ENCODE measurements around the gene FAM227B.

The FAM227B gene

DNA sequence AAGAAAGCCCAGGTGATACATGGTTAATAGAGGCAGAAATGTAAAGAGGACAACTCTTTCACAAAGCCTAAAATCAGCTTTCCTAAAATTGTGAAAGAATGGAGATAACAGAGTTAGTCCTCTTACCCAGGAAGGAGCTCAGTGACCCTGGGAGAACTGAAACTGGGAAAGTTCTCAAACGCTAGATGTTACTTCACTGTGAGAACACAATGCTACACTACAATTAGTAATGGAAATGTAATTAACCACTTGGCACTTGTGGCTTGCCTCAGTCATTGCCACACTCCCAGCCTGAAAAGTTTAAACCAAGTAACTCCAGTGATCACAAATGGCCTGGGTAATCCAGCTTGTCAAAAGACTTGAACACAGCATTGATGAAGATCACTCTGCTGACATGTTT, 300.3 kb downstream of the FAM227B start:
- TF ChIP-seq, protein P1, sequence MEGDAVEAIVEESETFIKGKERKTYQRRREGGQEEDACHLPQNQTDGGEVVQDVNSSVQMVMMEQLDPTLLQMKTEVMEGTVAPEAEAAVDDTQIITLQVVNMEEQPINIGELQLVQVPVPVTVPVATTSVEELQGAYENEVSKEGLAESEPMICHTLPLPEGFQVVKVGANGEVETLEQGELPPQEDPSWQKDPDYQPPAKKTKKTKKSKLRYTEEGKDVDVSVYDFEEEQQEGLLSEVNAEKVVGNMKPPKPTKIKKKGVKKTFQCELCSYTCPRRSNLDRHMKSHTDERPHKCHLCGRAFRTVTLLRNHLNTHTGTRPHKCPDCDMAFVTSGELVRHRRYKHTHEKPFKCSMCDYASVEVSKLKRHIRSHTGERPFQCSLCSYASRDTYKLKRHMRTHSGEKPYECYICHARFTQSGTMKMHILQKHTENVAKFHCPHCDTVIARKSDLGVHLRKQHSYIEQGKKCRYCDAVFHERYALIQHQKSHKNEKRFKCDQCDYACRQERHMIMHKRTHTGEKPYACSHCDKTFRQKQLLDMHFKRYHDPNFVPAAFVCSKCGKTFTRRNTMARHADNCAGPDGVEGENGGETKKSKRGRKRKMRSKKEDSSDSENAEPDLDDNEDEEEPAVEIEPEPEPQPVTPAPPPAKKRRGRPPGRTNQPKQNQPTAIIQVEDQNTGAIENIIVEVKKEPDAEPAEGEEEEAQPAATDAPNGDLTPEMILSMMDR (conservative IDR thresholded peaks at IDR 0.05) = no peak
- no peak overlapping the region for H3K27ac ChIP-seq

DNA sequence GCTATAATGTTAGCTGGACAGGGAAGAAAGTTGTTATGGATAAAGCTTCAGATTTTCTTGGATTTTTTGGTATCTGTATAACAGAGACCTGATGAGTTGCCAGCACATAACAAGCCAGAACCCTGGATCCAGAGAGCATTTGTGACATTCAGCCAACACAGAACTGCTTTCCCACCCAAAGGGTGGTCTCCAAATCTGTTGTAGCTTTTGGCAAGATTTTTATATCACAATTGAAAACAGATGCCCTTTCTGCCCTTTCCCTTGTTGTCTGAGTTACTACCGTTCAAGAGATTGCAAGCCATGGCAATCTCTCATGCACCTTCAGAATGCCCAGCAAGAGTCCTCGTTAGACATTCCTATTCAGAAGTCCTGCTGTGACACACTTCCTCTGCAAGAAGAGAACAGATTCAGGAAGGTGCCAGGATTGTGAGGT, 305.2 kb downstream of the FAM227B start:
- TF ChIP-seq, protein P1 (conservative IDR thresholded peaks at IDR 0.05) = no peak
- H3K27ac ChIP-seq = no peak overlapping the region

DNA sequence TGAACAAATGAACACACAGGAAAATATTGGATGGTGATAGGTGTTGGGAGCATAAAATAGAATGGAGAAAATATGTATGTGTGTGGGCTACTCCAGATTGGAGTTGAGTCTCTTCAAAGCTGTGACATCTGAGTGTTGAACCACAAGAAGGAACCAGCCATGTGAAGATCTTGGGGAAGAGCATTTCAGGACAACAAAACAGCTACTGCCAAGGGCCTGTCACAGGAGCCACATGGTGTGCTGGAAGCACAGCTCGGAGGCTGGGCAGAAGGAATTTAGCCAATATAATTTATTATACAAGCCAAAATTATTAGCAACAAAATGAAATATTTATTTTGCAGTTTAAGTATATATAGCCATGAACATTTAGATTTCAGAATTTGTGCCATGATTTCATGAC, 305.9 kb downstream of the FAM227B start:
- H3K27ac ChIP-seq = no peak overlapping the region
- TF ChIP-seq, protein P1 (conservative IDR thresholded peaks at IDR 0.05) = no peak

DNA sequence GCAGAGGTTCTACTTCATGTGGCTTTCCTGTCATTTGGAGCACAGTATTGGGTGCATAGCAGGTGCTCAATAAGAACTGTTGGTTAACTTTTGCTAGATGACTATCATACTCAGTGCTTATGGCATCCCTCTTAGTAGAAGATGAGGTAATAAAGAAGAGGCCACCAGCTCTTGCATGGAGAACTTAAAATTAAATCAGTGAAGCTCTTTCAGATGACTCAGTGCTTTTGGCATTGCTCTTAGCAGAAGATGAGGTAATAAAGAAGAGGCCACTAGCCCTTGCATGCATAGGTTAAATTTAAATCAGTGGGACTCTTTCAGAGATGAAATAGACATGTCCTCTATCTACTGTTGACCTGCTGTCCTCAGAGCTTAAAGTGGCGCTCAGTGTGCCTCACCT, 307.0 kb downstream of the FAM227B start:
- H3K27ac ChIP-seq = no peak overlapping the region
- TF ChIP-seq, protein P1 (conservative IDR thresholded peaks at IDR 0.05) = no peak

DNA sequence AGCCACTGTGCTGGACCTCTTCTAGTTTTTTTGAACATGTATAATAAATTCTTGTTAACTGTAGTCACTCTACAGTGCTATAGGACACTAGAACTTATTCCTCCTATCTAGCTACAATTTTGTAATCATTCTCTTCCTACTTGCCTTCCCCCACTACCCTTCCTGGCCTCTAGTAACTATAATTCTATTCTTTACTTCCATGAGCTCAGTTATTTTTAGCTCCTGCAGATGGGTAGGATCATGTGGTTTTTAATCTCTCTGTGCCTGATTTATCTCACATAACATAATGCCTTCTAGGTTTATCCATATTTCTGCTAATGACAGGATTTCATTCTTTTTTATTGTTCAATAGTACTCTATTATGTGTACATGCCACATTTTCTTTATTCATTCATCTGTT, 310.7 kb downstream of the FAM227B start:
- no peak overlapping the region for H3K27ac ChIP-seq
- TF ChIP-seq, protein P1 (conservative IDR thresholded peaks at IDR 0.05) = no peak

DNA sequence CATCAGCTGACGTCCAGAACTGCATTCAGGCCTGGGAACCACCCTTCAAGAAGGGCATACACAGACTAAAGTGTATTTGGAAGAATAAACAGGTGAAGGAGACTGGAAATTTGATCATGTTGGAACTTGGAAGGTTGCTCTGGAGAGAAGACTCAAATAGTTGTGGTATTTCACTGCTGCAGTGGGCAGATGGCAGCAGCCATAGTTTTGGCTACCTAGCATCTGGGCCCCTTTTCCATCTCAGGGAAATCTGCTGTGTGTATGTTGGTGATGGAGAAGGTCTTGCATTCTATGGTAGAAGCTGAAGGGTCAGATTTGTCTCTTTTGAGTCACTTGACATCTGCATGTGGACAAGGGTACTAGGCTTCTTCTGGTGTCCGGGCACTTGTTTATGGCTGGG, 311.9 kb downstream of the FAM227B start:
- H3K27ac ChIP-seq = no peak overlapping the region
- TF ChIP-seq, protein P1 (conservative IDR thresholded peaks at IDR 0.05) = no peak

DNA sequence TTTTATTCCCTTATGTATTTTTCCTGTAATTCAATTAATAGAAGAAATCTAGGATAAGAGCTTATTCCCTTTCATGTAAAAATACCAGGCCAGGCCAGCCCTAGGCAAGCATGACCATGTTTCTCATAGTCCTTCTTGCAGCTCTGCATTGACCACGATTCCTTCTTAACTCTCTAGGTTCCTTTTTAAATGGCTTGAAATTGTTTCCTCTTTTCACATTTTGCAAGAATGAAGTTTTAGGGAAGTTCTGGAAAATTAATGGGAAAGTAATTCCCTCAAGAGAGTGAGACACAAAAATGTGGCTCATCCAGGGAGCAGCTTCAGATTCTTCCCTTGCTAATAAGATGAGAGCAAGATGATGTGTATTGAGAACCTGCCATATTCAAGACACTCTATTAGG, 314.1 kb downstream of the FAM227B start:
- no peak overlapping the region for H3K27ac ChIP-seq
- TF ChIP-seq, protein P1 (conservative IDR thresholded peaks at IDR 0.05) = no peak

DNA sequence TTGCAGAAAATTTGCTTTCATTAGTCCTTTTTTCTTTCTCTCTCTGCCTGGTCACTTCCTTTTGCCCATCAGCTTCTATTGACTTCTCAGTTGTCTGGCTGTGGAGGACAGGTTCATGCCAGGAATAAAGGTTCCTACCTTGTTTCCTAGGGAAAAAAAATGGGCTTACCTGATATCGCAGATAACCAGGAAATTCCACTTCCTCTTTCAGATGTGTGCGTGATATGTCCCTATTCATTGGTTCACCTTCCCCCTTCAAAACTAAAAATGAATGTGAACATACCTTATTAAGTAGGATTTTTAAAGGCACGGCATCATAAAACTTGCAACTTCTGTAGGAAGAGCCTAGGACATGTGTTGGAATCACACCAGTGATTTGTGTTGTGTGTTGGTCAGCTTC, 317.6 kb downstream of the FAM227B start:
- TF ChIP-seq, protein P1 (conservative IDR thresholded peaks at IDR 0.05) = no peak
- no peak overlapping the region for H3K27ac ChIP-seq

Measured in VCaP (cell line).